GM19043 (cell line): Measurements from ENCODE around the gene RAPGEF1.
A peak's percentile ranks its signal among the peaks of the same experiment; 100 is the strongest.
"Not testable (repeated sequence)": the region's sequence is repeated elsewhere in the genome, so short reads cannot be mapped to it uniquely, and the experiment has no call there.

Experiments used
- ATAC-seq: cut with Tn5 transposase; IDR thresholded peaks from one replicate; pipeline ENCODE4 v1.9.1; 2021; ENCODE audit warnings: low read depth; ENCODE audit not compliant: unreplicated experiment

Gene RAPGEF1

DNA sequence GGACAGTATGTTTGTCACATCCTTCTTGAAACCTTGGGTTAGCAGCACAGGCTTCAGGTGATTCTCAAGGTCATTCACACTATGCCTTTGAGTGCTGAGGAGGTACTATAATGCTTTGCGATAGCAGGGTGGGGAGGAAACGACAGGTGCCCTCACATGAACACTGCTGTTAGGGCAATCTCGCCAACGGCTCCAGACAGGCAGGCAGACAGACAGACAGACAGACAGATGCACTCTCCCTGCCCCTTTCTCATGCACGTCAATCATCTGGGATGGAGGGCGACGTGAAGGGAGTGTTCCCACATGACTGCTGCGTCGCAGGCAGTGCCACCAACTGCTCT, 82.9 kb downstream of the RAPGEF1 start:
- ATAC-seq: no peak

DNA sequence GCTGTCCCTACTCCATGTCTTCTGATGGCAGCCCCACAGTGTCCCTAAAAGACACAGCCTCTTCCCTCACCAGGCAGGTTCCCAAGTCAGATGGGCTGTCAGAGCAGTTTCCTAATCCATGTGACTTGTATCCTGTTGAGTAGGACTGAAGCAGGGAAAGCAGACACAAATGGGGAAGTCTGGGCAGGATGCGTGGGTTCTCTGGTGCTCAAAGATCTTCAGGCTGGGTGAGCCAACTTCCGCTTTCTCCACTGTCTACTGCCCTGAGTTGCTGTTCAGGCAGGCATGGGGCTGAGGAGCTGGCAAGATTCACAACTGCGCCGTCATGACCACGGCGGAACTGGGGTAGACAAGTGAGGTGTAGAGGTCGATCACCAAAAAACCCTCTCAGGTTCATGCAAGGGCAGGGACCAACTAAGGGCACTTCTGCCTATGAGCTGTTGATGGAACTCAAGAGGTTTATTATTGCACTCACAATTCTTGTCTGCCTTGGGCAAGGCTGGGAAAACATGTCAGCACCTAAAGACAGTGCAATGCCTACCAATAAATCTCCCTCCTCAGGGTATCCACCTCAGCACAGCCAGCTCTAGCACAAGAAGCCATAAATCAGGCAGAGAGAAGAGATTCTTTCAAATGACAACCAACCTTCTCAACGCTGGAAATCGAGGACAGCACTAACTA, 83.4 kb downstream of the RAPGEF1 start:
- no peak for ATAC-seq

DNA sequence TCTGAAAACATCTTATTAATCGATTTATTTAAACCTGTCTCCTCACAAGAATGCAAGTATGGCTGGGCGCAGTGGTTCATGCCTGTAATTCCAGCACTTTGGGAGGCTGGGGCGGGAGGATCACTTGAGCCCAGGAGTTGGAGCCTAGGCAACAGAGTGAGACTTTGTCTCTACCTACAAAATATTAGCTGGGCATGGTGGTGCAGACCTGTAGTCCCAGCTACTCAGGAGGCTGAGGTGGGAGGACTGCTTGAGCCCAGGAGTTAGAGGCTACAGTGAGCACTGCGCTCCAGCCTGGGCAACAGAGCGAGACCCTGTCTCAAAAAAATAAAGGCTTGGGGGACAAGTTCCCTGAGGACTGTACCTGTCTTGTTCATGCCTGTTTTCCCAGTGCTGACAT, 85.5 kb downstream of the RAPGEF1 start:
- not testable (repeated sequence) for ATAC-seq

DNA sequence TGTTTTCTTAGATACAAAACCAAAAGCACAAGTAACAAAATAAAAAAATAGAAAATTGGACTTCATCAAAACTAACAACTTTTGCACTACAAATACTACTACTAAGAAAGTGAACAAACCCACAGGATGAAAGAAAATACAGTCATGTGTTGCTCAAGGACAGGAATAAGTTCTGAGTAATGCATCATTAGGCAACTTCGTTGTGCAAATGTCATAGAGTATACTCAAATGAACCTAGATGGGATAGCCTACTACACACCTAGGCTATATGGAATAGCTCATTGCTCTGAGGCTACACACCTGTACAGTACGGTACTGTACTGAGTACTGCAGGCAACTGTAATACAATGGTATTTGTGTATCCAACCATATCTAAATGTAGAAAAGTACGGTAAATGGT, 88.3 kb downstream of the RAPGEF1 start:
- no peak for ATAC-seq

DNA sequence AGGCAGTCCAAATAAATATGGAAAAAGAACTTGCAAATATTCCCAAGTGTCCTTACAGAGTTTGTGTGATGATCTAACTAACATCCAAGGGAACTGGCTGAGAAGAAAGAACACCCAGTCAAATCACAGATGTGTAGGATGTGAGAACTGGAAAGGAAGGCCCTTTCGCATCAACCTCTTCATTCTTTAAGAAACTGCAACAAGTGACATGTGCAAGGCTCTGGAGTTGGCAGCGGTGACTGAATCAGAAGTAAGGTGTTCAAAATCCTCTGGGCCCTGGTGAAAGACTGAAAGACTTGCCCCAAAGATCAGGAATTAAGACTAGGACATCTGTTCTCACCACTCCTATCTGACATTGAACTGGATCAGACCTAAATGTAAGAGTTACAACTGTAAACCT, 88.7 kb downstream of the RAPGEF1 start:
- ATAC-seq: no peak

DNA sequence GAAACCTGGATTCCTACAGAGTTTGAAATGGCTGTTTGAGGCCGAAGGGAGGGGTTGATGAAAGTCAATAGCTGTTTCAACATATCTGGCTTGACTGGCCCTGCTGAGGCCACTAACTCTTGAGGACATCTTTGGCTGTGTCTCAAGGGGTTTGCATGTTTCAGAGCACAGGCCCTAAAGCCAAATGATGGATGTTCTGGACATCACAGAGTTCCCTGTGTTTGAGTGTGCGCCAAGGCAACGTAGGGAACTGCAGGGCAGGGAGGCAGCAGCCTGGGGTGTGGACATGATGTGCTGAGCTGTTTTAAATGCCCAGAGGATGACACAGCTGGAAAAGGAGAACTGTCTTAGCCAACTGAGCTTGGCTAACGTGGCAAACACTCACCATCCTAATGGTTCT, 89.6 kb downstream of the RAPGEF1 start:
- ATAC-seq: no peak

DNA sequence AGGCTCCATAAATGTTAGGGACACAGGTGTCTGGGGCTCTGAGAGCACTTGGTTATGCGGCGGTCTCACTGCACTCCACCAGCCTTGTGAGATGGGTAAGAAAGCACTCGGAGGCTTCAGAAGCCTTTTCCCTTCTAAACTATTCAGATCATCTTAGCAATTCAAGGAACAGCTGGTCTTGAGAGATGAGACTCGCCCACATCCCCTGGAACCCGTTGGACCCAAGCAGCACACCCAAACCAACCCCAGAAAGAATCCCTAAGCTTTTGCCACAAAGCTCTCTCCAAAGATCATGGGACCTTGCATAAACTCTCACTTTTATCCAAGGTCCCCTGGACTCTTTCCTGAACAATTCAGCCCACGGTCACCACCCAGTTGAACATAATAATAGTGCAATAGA, 90.2 kb downstream of the RAPGEF1 start:
- no peak for ATAC-seq

DNA sequence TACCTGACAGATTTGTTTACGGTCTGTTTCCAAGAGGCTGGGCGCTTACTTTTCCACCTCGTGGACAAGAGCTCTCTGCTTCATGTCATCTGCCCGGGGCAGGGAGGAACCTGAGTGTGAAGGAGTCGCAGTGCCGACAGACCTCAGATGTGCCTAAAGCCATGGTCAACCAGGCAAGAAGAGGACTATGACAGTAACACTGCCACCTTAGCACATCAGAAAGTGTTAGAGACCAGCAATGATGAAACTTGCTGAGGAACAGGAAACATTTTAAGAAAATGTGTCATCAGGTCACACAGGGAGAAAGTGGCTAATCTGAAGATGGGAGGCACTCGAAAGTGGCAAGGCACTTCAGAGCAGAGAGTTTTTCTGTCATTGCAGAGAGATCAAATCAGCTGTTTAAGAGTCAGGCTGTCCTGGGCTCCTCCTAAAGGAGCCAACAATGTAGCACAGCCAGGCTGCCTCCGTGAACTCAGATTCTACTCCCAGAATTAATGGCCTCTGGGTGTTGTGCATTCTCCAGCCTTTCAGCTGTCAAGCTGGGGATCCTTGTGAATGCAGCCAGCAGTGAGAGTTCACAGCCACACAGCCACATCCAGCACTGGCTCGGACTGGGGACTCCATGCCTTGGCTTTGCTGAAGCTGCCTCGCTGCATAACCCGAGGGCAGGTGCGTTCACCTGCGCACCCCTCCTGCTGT, 94.6 kb downstream of the RAPGEF1 start:
- ATAC-seq: no peak

DNA sequence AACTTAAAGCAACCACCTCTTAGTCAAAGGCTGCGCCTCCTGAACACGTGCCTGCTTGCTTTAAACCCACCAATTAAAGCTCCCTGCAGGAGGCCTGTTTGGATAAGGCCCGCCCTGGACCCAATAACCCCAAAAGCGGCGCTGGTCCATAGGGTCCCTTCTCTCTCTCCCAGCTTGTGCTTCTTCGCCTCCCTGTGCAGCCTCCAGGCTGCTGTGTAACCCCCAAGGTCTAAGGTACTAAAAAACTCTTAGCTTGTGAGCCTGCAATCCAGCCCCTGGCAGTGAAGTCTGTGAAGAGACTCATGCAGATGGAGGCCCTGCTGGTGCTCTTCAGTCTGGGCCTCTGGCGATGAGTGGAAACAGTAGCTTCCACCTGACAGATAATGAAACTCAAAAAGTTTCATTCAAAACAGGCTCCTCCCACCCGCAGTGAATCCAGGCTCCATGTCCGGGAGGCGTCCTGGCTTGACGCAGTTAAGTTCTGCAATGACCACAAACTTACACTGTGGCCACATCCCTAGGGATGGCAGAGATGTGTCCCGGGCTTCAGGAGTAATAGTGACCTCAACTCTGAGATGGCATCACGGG, 97.3 kb downstream of the RAPGEF1 start:
- peak; percentile 47 for ATAC-seq

DNA sequence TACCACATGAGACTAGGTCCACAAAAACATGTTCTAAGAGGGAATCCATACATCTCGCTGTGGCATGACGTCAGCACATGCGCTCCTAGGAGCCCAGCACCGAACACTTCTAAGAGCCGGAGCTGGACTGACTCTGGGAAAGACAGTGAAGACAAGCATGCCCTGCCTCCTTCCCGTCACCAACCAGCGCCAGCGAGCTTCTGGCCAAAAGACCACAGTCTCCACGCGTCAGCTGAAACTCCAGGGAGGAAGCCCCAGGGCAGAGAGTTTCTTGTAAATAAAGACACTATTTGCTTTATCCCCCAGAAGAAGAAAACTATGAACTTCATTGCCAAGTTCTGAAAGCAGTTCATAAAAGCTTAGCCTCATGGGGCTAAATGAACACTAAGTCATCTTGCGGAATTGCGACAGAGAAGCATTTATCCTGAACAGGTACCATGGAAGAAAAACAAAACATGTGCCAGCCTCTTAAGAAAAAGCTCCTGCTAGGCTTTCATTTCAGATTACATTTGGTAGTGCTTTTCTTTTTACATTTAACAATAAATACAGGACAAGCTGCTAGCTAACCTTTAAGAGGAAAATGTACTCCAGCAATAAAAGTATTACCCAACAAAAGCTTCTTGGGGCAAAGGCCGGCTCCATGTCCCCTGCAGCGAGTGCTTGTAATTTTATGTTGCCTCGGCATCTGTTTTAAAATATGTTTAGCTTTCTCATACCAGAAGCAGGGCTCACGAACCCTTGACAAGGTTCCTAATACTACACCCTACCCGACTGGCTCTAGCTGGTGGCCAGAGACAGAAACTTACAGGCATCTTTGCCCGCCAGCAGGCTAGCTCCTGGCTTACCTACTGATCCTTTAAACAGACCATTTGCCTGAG, 98.0 kb downstream of the RAPGEF1 start:
- ATAC-seq: no peak

DNA sequence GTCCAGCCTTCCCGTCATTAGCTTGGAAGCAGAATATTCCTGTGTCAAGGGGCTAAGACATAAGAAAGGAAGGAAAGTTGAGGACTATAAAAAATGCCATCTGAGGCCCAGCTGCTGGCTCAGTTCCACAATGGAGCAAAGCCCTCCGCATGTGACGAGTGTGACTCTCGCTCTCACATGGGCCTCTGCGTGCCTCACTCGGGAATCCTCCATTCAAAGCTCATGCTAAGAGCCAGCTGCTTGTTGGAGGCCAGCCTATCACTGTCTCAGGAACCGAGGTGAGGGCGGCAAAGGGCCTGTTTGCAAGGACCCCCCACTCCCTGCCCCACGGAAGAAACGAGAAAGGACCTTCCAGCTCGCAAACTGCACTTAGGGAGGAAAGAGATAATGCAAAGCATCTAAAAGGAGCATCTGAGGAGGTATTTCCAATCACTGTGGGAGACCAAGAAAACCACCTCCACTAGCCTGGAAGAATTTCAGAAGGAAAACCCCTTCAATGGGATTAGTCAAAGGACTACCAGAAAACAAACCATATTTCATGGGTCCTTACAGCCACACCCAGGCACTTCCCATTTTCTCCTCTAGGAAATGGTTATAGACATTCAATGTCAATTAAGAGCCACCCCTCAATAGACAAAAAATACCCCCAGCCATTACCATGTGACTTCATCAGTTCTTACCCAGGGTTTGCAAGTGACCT, 99.3 kb downstream of the RAPGEF1 start:
- no peak for ATAC-seq

DNA sequence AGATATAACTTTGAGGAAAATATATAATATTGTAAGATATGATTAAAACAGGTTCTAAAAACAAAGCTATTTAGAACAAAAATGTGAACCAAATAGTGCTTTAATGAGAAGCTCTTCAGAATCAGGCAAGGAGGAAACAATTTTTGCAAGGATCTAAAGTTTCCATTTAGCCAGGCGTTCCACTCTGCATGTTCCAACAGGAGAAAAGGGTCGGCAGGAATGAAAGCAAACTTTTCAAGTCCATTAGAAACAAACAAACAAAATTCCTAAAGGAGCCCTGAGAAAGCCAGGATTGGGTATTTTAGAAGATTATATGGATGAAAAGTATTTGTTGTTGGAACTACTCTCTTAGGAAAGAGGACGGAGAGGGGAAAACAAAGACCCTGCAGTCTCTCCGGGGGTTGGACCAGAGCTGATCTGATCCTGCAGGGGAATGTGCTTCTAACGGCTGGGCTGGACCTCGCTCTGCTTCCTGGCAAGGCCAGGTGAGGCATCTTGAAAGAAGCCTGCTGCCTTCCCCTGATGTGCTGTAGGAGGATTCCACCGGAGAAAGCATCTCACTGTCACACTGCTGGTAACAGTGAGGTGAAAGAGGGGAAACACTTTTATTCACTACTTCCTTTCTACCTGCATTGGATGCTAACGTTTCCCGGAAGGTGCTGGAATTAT, 100.0 kb downstream of the RAPGEF1 start:
- no peak for ATAC-seq

DNA sequence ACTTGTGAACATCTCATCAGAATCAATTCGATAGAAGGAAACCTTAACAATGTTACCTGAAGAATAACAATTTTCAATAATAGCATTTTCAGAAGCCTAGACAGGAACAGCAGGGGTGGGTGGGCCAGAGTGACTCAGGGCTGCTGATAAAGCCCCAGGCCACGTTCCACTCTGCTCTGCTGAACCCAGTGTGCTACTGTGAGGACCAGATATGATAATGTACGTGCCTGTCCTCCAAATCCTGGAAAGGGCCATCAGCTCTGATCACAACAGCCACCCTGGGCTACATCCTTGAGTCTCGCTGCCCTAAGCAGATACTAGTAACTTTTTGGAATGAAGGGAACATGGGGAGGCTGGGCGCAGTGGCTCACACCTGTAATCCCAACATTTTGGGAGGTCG, 103.3 kb downstream of the RAPGEF1 start:
- ATAC-seq: no peak

DNA sequence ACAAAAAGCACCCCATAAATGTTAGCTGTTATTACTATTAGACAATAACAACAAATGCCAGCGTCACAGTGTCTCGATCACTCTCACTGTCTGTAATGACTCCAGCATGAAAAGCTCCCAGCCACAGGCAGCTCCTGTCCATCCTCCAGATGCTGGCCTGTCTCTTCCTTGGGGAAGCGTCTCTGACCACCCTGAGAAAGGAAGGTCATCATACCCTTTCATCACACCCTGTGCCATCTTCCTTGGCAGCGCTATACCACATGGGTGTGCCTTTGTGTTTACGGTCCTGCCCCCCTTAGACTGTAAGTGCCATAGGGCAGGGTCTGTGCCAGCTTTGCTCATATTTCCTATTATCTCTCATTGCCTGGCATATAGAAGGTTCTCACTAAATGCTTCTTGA, 104.0 kb downstream of the RAPGEF1 start:
- no peak for ATAC-seq

DNA sequence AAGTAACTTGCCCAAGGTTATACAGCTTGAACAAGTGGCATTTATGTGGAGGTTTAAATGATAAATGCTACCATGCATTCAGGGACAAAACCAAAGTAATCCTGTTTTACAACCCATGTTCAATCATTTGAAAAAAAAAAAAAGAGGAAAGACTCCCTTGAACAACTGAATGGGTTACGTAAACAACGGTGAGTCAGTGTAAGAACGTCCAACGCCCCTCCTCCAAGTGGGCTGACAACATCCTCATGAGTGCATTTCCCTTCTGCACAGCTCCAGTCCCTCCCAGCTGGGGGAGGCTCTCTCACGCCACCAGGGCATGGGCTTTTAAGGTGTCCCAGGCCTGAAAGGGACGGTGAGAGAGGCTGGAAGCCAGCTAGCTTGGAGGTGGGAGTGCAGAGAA, 104.6 kb downstream of the RAPGEF1 start:
- ATAC-seq: no peak

DNA sequence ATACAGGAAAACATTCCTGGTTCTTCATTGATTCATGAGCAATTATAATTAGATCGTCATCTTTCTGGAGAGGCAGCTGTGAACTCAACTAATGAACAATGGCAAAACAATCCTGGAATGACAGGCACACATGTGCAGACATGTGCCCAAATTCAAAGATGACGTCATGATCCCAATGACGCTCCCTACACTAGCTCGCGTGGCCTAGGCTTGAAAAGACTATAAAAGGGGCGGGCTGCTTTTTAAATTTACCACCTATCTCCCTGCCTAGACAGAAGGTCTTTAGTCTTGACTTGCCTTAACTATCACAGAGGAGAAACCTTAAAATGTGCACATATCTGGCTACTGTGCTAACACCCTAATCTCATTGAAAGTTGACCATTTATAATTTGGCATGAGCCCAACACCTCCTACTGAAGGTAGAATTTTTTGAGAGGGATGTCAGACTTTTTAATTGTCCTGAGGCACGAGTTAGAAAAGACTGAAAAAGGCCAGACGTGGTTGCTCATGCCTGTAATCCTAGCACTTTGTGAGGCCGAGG, 106.3 kb downstream of the RAPGEF1 start:
- ATAC-seq: no peak

DNA sequence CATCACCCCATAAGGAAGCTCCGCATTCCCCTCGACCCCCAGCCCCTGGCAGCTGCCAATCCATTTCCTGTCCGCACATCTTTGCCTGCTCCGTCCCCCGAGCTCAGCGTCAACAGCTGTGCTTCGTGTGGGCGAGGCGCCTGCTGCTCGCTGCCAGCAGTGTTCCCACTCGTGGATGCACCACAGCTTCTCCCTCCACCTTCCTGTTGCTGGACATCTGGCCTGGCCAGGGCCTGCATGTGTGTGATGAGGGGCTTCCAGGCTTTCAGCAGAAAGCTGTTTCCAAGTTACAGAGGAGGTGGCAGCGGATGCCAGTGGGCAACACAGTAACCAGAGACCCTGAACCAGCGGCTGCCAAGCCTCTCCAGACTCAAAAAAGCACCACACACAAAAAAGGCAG, 108.6 kb downstream of the RAPGEF1 start:
- ATAC-seq: no peak

DNA sequence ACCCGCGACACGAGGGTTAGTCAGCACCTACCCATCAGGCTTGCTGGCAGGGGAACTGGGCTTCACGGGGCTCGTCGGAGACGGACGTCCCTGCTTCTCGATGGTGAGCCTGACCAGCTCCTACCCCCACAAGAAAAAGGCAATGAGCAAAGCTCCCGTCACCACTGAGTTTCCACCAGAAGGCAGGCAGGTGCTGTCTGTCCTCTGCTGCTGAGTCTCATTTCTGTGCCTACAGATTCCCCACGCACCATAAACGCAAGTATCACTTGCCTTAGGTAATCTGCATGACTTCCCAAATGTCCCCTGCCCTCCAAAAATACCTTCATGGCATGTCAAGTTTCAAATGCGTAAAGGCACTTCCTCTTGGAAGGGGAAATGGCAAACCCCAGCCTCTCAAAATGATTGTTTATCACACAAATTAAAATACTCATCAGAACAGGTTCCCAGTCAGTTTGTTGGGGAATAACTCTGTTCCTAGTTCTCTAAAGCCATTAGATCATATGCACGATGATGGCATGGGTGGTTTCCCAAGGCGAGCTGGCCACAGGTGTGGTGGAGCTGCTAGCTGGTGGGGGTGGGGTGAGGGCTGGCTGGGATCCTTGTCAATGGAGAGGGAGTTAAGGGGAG, 109.6 kb downstream of the RAPGEF1 start:
- ATAC-seq: no peak

DNA sequence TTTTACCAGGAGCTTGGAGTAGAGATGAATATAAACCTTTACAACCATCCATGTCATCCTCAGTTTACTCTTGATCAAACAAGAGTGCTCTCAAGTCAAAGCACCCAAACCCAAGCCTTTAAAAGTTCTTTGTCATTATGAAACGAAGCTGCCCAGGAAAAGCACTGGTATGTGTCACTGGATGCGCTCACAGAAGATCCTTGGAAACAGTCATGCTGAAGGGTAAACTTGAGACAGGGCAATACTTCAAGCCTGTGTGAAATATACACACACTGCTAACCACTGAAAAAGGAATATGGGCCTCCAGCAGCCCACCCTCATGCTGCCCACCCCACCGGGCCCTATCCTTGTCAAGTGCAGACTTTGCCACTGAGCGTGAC, 110.1 kb downstream of the RAPGEF1 start:
- ATAC-seq: no peak

DNA sequence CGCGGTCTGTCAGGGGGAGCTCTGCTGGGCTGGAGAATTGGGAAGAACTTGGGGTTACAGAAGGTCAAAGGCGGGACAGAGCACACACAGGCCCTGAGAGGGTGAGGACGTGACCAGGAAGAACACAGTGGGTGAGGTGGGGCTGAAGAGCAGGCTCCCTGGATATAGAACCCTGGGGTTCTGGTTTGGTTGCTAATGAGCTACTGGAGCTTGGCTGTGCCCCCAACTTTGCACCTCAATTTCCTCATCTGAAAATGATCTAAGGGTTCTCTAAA, 110.7 kb downstream of the RAPGEF1 start:
- ATAC-seq: no peak
